HL-60 (cell line): ENCODE results near the gene TRIM49C.
"Not testable (repeated sequence)": the region's sequence is repeated elsewhere in the genome, so short reads cannot be mapped to it uniquely, and the experiment has no call there.

Experiments used
- DNase-seq, 2 experiments: peaks; one replicate each; pipeline ENCODE4 v3.0.0-alpha.2; 2010 to 2020; ENCODE audit warnings: low read depth in 1 of 2, low spot score in 1 of 2
- H3K27ac ChIP-seq: fragments of 250-450 bp; sonication (Bioruptor Pico); replicated peaks from 2 replicates; pipeline ENCODE4 v1.5.1; 2020; ENCODE audit warnings: mild to moderate bottlenecking, moderate library complexity
- H3K27me3 ChIP-seq: fragments of 250-450 bp; sonication (Bioruptor Pico); 2 replicates; pipeline ENCODE4 v1.5.1; 2021; ENCODE audit warnings: mild to moderate bottlenecking, moderate library complexity; ENCODE audit not compliant: insufficient read depth, poor library complexity, severe bottlenecking
- H3K4me3 ChIP-seq: replicated peaks from 2 replicates; pipeline ENCODE4 v1.5.1; 2011; ENCODE audit warnings: mild to moderate bottlenecking, control low read depth, low read length; ENCODE audit not compliant: insufficient read depth
- REST ChIP-seq: IDR thresholded peaks from 2 replicates; pipeline ENCODE4 v1.6.1; 2012; ENCODE audit warnings: low read depth; ENCODE audit not compliant: insufficient replicate concordance
- long read RNA-seq: library from polyadenylated mRNA; unstranded; transcript quantifications from one replicate; pipeline ENCODE4 v2.0.0, GENCODE V29; 2020

The TRIM49C gene
- long read RNA-seq, result 0 reads

- H3K27me3 ChIP-seq, H3K4me3 ChIP-seq: not testable (repeated sequence)
Measured at GRCh38 chr11:90030806-90031205, at the start of gene TRIM49C. TSS of gene TRIM49C (plus strand) at chr11:90031106. CDS start at chr11:90035212, 4,106 bp downstream.

GRCh38 chr11:90024184-90024583, 6.7 kb upstream of the TRIM49C start:
- H3K27ac ChIP-seq, DNase-seq, H3K27me3 ChIP-seq: not testable (repeated sequence)

More at GRCh38 chr11:90030806-90031205, at the start of gene TRIM49C:
- not testable (repeated sequence) for DNase-seq, H3K27ac ChIP-seq

GRCh38 chr11:90051591-90052209, 20.8 kb downstream of the TRIM49C start:
- TF ChIP-seq REST, result peak; percentile 83
- not testable (repeated sequence) for DNase-seq, H3K27ac ChIP-seq, H3K27me3 ChIP-seq, H3K4me3 ChIP-seq

More at GRCh38 chr11:90024184-90024583, 6.7 kb upstream of the TRIM49C start:
- not testable (repeated sequence) for H3K4me3 ChIP-seq

GRCh38 chr11:90052311-90052710, 21.4 kb downstream of the TRIM49C start:
- not testable (repeated sequence) for DNase-seq, H3K27ac ChIP-seq, H3K27me3 ChIP-seq, H3K4me3 ChIP-seq

- H3K4me3 ChIP-seq, DNase-seq, H3K27me3 ChIP-seq, H3K27ac ChIP-seq: not testable (repeated sequence)
Measured at GRCh38 chr11:90053545-90053944, 22.6 kb downstream of the TRIM49C start.

GRCh38 chr11:90085650-90086049, 54.7 kb downstream of the TRIM49C start, which contains the start of gene UBTFL1:
TSS of gene UBTFL1 (plus strand) at chr11:90085950. CDS start at chr11:90085950, 0 bp downstream.
- not testable (repeated sequence) for H3K4me3 ChIP-seq, DNase-seq, H3K27ac ChIP-seq, H3K27me3 ChIP-seq

GRCh38 chr11:90088731-90089130, 57.8 kb downstream of the TRIM49C start:
- H3K27ac ChIP-seq, H3K4me3 ChIP-seq, H3K27me3 ChIP-seq, DNase-seq: not testable (repeated sequence)
